ENCODE data around the gene PTBP3. TPM values are rescaled to one million over a fixed set of nuclear protein-coding genes. Genes with fewer than 3 reads are reported as not detected.

The PTBP3 gene
- total and polyA plus RNA-seq, 2 of the 13 experiments (the other 11 are each of a cell fraction or from before 2014, with no cell fraction given), result 52.8 to 61.1 TPM

DNA sequence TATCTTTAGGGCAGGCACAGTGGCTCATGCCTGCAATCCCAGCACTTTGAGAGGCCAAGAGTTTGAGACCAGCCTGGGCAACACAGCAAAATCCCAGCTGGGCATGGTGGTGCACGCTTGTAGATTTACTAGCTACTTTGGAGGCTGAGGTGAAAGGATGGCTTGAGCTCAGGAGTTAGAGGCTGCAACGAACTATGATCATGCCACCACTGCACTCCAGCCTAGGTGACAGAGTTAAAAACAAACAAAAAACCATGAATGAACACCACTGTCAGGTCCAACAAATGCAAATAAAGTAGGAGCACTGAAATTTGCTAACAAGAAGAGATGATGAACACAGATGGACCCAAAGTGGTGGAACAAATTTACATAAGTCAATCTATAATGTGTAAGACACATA, 4.9 kb downstream of the PTBP3 start (continued):
- no peak for TF ChIP-seq USF2 (IDR thresholded peaks at IDR 0.05; ENCODE audit: low read depth, low read length)
- TF ChIP-seq USF2 (CRISPR knock-in tag; IDR thresholded peaks at IDR 0.05; ENCODE audit: borderline replicate concordance), result no peak
- TF ChIP-seq, protein P1, sequence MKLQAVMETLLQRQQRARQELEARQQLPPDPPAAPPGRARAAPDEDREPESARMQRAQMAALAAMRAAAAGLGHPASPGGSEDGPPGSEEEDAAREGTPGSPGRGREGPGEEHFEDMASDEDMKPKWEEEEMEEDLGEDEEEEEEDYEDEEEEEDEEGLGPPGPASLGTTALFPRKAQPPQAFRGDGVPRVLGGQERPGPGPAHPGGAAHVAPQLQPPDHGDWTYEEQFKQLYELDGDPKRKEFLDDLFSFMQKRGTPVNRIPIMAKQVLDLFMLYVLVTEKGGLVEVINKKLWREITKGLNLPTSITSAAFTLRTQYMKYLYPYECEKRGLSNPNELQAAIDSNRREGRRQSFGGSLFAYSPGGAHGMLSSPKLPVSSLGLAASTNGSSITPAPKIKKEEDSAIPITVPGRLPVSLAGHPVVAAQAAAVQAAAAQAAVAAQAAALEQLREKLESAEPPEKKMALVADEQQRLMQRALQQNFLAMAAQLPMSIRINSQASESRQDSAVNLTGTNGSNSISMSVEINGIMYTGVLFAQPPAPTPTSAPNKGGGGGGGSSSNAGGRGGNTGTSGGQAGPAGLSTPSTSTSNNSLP (IDR thresholded peaks at IDR 0.05; ENCODE audit: low read depth, low read length), result no peak
- TF ChIP-seq ZNF761 (CRISPR knock-in tag; conservative IDR thresholded peaks at IDR 0.05), result no peak
- TF ChIP-seq SALL1 (CRISPR knock-in tag; IDR thresholded peaks at IDR 0.05), result peak; percentile 64
- no peak for TF ChIP-seq ZNF766 (CRISPR knock-in tag; IDR thresholded peaks at IDR 0.05; ENCODE audit: borderline replicate concordance)
- peak; percentile 20; the same call in 1 of the 2 replicates for TF ChIP-seq GATAD2A (CRISPR knock-in tag; IDR thresholded peaks at IDR 0.05)
- TF ChIP-seq, protein P2, sequence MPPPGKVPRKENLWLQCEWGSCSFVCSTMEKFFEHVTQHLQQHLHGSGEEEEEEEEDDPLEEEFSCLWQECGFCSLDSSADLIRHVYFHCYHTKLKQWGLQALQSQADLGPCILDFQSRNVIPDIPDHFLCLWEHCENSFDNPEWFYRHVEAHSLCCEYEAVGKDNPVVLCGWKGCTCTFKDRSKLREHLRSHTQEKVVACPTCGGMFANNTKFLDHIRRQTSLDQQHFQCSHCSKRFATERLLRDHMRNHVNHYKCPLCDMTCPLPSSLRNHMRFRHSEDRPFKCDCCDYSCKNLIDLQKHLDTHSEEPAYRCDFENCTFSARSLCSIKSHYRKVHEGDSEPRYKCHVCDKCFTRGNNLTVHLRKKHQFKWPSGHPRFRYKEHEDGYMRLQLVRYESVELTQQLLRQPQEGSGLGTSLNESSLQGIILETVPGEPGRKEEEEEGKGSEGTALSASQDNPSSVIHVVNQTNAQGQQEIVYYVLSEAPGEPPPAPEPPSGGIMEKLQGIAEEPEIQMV (CRISPR knock-in tag; IDR thresholded peaks at IDR 0.05; ENCODE audit: low read depth), result no peak
- TF ChIP-seq, protein P3, sequence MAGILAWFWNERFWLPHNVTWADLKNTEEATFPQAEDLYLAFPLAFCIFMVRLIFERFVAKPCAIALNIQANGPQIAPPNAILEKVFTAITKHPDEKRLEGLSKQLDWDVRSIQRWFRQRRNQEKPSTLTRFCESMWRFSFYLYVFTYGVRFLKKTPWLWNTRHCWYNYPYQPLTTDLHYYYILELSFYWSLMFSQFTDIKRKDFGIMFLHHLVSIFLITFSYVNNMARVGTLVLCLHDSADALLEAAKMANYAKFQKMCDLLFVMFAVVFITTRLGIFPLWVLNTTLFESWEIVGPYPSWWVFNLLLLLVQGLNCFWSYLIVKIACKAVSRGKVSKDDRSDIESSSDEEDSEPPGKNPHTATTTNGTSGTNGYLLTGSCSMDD (CRISPR knock-in tag; IDR thresholded peaks at IDR 0.05), result no peak
- TF ChIP-seq ZNF468 (CRISPR knock-in tag; IDR thresholded peaks at IDR 0.05), result no peak
- TF ChIP-seq, protein P4, sequence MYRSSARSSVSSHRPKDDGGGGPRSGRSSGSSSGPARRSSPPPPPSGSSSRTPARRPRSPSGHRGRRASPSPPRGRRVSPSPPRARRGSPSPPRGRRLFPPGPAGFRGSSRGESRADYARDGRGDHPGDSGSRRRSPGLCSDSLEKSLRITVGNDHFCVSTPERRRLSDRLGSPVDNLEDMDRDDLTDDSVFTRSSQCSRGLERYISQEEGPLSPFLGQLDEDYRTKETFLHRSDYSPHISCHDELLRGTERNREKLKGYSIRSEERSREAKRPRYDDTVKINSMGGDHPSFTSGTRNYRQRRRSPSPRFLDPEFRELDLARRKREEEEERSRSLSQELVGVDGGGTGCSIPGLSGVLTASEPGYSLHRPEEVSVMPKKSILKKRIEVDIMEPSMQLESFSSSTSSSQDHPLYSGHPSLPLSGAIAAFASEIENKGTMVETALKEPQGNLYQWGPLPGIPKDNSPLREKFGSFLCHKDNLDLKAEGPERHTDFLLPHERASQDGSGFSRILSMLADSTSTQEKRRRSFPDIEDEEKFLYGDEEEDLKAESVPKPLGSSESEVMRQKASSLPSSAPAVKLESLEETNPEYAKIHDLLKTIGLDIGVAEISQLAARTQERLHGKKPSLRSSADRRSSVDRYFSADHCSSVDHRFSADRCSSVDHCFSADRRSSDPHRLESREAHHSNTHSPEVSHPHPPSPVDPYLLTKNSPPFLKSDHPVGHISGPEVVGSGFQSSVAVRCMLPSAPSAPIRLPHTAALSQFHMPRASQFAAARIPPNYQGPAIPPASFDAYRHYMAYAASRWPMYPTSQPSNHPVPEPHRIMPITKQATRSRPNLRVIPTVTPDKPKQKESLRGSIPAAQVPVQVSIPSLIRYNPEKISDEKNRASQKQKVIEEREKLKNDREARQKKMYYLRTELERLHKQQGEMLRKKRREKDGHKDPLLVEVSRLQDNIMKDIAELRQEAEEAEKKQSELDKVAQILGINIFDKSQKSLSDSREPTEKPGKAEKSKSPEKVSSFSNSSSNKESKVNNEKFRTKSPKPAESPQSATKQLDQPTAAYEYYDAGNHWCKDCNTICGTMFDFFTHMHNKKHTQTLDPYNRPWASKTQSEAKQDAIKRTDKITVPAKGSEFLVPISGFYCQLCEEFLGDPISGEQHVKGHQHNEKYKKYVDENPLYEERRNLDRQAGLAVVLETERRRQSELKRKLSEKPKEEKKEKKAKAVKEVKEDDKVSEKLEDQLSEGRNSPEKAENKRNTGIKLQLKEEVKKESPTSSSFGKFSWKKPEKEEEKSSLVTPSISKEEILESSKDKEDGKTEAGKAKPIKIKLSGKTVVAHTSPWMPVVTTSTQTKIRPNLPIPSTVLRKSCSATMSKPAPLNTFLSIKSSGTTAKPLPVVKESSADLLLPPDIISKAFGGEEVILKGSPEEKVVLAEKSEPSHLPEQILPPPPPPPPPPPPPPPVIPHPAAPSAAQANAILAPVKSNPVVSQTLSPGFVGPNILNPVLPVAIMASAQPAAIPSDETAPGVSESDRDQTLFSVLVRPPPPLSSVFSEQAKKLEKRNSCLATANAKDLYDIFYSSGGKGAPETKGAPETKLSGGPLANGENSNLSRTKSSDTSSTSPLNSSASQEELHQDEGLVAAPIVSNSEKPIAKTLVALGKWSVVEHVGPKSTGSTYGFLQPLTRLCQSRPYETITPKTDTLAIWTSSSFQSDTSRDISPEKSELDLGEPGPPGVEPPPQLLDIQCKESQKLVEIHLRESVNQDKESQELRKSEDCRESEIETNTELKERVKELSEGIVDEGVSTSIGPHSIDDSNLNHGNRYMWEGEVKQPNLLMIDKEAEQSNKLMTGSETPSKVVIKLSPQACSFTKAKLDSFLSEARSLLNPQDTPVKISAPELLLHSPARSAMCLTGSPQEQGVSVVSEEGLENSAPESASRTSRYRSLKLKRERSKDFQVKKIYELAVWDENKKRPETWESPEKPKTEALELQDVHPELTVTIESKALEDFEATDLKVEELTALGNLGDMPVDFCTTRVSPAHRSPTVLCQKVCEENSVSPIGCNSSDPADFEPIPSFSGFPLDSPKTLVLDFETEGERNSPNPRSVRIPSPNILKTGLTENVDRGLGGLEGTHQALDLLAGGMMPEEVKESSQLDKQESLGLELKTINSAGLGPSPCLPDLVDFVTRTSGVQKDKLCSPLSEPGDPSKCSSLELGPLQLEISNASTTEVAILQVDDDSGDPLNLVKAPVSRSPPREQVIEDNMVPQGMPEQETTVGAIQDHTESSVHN (CRISPR knock-in tag; IDR thresholded peaks at IDR 0.05), result no peak
- no peak for TF ChIP-seq FUBP1 (CRISPR knock-in tag; IDR thresholded peaks at IDR 0.05; ENCODE audit: borderline replicate concordance)
- no peak for TF ChIP-seq SMYD3 (CRISPR knock-in tag; IDR thresholded peaks at IDR 0.05)
